Activated CD4-positive, alpha-beta T cell treated with anti-CD3 and anti-CD28 coated beads for 4 hours (primary cell): ENCODE data around the gene MFSD12.
"Not testable (repeated sequence)": the region's sequence is repeated elsewhere in the genome, so short reads cannot be mapped to it uniquely, and the experiment has no call there.

Source experiments
- DNase-seq, 2 donors: peaks; one replicate each; pipeline ENCODE4 v3.0.0-alpha.2; 2020

The MFSD12 gene

DNA sequence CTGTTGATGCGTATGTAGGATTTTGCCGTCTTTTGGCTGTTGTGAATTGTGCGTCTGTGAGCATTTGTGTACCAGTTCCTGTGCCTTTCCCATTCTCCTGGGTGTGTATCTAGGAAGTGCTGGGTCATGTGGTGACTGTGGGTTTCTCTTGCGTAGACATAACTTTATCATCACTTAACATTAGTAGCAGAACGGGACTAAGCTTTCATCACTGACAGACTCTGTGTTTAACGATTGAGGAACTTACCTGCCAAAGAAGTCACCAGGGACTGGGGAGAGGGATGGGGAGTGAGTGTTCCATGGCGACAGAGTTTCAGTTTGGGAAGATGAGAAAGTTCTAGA lies 36.3 kb downstream of the MFSD12 start:
- no peak for DNase-seq

DNA sequence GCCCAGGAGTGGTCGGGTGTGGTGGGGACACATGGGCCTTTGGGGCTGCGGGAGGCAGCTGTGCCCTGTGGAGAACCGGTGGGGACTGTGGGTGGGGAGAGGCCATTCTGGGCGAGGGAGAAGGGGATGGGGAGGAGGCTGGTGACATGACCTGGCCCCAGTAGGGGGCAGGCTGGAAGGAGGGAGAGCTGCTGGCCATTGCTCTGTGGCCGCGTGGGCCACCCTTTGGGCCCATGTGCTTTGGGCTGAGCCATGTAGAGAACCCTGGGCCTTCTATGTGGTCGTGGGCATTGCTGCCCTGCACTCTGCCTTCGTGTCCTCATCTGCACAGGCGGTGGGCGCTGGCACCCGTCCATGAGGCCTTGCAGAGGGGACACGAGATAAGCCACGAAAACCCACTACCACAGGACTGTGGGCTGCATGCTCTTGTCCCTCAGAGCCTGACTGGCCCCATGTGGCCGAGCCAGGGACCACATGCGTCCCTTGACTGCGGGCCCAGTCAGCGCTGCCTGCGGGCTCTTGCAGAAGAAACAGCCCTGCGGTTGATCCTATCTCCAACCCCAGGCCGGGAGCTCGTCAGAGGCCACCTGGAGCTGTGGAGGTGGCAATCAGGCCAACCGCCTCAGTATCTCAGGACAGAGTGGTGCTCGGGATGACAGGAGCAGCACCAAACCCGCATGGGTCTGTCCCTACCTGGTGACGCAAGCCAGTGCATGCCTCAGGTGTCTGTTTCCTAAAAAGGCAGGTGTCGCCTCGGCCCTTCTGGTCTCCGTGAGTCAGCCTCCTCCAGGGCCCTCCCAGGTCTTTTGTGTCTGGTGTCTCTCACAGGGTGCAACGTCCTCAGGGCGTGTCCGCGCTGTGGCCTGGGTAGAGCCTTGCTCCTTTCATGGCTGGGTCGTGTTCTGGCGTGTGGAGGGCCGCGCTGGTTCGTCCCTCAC lies 37.0 kb downstream of the MFSD12 start:
- no peak for DNase-seq

DNA sequence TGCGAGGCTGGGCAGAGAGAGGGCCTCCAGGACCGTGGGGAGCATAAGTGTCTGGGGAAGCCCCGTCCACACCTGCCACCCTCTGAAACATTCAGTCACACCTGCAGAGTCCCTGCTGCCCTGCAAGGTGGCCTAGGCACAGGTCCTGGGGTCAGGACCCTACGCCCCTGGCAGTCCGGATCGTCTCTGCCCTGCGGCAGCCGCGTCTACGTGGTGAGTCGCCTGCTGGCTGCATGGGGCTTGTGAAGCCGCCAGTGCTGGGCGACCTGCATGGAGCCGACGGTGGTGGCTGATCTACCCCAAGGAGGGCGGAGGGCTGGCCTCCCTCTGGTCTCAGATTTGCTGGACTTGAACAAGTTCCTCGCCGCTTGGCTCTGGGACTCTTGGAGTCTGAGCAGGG lies 38.3 kb downstream of the MFSD12 start:
- no peak for DNase-seq

DNA sequence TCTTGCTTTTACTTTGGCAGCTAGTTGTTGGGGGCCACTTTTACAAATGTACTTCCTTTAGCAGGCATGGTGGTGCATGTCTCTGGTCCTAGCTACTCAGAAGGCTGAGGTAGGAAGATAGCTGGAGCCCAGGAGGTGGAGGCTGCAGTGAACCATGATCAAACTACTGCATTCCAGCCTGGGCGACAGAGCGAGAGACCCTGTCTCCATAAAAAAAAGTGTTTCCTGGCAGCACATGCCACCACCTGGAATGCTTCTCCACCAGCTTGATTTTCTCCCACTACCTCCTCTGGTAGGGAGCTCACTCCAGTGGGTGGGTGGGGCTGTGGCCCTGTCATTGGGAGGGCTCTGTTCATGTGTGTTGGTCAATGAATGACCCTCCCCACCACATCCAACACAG lies 38.7 kb downstream of the MFSD12 start:
- DNase-seq: no peak

DNA sequence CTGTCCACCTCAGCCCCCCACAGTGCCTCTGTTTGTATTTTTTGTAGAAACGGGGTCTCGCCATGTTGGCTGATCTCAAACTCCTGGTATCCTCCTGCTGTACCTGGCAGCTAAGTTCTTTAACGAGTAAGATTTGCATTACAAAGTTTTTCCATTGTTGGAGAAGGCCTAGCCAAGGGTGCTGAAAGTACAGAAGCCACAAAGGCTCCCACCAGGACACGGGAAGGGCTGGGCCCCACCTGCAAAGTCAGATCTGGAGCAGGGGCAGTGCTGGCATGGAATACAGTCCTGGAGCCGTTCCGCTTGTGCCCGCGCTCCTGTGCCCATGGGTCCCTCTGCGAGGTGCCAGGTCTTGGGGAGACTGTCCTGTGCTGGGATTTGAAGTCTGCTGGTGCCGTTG lies 39.1 kb downstream of the MFSD12 start:
- no peak for DNase-seq

DNA sequence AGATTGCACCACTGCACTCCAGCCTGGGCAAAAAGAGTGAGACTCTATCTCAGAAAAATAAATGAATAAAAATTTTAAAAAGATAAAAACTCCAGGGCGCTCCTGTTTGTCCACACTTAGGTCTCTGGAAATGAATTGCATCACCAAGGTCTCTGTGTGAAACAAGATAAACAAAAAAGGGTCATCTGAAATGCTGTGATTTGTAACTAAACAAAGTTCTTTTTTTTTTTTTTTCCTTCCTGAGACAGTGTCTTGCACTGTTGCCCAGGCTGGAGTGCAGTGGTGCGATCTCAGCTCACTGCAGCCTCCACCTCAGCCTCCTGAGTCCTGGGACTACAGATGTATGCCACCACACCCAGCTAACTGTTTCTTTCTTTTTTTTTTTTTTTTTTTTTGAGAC lies 39.7 kb downstream of the MFSD12 start:
- no peak for DNase-seq

DNA sequence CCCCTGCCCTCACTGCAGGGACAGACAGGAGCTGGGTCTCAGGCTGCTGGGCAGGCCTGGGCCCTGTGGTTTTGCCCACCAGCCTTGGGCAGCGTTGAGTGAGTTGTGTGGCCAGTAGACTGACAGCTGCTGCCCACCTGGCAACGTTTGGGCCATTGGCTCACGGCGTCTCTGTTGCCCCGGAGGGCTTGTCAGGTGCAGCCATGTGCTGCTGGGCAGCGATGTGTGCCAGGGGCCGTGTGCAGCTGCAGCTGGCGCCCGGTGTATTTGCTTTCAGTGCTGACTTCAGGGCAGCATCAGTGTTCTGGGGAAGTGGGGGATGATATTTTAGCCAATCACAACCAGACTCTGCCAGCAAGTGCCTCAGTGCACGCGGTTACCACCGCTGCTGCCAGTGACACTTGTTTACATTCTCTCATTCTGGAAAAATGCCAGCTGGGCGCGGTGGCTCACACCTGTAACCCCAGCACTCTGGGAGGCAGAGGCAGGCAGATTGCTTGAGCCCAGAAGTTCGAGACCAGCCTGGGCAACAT lies 40.6 kb downstream of the MFSD12 start:
- DNase-seq: no peak

DNA sequence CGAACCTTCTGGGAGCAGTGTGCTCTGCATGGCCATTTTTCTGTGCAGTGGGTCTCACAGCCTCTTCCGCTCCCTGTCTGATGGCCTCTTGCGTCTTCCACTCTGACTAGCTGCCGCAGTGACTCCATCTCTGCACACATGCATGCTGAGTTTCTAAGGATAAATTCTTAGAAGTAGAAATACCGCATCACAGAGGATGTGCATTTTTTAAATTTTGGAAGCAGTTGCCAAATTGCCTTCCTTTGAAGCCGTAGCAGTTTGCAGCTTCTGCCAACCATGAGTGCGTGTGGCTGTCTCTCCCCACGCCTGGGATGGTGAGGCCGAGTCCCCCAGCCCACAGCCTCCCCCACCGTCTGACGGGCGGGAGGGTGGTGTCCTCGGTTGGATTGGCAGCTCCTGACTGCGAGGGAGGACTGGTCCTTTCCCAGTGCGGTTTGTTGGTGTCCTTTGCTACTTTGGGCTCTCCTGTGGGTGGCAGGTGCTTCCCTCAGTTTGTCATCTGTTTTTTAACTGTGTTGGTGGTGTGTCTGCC lies 41.4 kb downstream of the MFSD12 start:
- DNase-seq: no peak

DNA sequence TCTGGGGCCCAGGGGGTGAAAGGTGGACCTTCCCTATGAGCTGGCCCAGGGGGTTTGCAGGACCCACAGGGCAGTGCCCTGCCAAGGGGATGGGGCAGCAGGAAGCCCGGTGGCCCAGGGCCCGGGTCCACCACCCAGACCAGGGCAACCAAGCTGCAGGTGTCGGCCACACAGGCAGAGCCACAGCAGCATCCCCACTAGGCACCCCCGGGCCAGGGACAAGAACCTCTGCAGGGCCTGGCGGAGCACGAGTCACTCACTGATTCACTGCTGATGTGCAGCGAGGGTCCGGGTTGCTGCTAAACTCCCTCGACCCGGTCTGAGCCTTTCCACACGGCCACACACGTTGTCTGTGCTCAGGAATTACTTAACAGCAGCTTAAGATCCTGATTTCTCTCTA lies 42.5 kb downstream of the MFSD12 start:
- no peak for DNase-seq

DNA sequence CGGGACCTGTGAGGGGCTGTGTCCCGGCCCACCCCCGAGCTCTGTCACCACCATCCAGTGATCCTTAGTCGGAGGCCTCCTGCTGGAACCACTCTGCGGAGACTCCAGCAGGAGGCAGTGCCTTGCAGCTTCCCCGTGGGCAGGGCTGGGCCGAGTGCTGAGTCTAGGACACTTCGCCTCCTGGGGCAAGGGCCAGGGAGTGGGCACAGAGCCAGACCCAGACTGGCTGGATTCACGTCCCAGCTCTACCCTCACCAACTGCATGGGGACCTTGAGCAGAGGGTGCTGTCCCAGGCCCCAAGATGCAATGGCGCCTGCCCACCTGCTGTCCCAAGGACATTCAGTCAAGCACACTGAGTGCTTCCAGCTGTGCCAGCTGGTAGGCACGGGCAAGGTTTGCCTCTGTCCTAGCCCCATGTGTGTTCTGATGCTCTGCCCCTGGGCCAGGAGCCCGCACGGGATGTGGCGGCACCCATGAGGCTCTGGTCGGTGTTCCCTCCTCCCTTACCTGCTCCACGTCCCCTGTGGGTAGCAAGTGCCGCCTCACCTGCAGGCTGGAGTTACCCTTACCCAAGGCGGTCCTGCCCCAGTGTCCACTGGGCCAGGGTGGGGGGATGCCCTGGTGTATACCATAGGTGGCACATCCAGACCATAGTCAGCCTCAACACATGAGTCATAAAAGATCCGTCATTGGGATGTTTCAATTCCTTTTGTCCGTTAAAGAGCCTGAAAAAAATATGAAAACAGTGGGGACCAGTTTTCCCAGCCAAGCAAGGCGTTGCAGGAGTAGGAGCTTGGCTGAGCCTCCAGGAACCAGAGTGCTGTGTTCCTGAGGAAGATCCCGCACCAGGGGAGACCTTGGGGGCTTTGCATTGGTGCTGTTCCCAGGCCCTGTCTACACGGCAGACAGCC lies 43.9 kb downstream of the MFSD12 start:
- no peak for DNase-seq

DNA sequence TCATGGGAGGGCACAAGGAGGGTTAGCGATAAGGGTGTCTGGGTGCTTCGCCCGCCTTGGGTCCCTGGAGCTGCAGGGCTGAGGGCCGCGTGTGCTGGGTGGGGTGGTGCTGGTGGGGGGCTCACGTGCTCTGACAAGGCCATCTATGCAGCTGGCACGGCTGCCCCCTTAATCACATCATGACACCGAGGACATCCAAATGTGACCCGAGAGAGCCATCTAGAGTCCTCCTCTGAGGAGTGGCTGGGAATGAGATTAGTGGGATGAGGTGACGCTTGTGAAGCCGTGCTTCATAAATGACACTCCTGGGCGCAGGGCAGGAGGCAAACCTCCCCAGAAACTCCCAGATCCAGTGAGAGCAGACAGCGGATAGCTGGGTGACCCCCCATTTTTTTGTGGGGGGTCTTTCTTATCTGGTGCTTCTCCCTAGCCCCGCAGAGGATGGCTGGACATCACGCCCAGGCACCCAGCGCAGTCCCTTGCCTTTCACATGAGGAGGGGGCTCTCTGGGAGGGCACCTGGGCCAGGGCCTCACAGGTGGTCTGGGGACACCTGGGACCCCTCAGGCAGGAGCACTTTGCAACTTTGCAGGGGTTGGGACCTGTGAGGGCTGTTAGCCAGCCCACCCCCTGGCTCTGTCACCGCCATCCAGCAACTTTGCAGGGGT lies 44.7 kb downstream of the MFSD12 start:
- no peak for DNase-seq

DNA sequence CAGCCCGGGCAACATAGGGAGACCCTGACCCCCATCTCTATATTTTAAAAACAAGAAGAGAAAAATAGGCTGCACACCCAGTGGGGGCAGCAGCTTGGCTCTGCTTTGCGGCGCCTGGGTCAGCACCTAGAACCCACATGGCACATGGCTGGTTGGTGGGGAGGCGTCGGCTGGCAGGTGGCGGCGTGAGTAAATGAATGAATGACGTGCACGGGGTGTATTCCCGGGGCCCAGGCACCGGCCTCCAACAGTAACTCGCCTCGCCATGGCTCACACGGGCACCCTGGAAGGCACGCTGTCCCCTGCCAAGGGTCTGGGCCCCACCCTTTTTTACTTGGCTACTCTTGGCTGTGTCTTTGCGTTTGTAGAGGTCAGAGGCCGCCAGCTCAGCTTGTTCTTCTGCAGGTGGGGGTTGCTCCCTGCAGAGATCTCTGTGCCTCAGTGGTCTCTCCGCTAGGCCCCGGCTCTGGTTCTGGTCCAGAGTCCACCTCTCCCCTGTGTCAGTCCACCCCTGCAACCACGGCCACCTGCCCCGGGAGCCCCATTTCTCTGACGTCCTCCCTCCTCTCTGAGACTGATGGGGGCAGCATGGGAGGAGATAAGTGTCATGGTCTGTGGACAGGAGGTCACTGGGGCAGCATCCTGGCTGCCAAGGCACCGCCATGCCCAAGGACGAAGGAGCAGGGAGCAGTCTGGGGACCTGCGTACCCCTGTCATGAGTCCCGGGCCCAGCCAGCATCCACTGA lies 45.7 kb downstream of the MFSD12 start:
- DNase-seq: no peak

DNA sequence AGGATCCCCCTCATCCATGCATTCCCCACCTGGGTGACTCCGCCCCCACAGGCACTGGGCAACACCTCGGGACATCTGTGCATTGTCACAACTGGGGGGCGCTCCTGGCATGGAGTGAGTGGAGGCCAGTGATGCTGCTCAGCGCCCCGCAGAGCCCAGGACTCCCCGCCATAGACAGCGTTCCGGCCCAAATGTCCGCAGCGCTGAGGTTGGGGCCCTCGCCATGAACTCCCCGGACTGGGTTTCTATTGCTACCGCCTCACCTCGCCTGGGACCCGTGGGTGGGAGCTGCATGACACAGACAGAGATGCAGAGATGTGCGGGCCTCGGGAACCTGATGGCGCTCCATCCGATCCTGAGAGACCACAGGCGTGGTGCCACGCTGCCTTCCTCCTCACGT lies 46.7 kb downstream of the MFSD12 start:
- no peak for DNase-seq

DNA sequence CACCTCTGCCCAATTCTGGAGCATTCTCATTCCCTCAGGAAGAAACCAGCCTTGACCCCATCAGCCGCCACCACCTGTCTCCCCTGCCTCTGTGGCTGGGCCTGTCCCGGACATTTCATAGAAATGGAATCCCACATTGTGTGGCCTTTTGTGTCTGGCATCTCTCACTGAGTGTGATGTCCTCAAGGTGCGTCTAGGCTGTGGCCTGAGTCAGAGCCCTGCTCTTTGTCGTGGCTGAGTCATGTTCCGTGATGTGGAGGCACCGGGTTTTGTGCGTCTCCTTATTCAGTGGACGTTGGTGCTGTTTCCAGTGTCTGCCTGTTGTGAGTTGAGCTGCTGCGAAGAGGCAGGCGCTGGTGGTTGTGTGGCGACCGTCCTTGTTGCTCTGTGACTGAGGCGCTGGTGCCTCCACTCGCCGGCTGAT lies 47.8 kb downstream of the MFSD12 start:
- peak; percentile 19 to 24 for DNase-seq

DNA sequence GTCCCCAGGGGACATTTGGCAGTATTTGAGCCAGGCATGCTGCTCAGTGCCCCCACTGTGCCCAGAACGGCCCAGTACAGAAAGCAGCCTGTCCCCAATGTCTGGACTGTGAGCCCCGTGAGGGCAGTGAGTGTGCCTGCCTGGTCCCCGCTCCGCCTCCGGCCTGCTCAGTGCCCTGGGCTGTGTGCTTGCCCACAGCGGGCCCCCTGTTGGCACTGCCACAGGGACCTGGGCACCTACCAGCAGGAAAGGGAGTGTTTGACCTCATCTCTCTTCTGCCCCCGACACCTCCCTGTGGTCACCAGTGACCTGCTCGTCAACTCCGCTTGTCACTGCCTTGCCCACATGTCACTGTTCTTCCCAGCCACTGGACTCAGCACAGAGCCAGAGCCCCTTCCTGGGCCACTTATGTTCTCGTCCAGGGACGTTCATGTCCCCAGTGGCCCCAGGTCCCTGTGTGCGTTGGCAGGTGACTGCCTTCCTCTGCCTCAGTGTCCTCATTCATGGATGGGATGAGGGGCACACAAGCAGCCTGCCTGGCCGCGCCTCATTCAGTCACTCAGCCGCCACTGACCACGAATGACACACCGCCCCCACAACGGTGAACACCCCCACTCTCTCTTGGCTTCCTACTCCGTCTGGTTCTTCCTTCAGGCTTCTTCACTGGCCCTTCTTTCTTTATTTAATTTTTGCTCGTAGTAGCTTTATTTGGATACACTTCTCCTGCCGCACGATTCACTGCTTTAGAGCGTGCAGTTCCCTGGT lies 48.4 kb downstream of the MFSD12 start:
- DNase-seq: no peak

DNA sequence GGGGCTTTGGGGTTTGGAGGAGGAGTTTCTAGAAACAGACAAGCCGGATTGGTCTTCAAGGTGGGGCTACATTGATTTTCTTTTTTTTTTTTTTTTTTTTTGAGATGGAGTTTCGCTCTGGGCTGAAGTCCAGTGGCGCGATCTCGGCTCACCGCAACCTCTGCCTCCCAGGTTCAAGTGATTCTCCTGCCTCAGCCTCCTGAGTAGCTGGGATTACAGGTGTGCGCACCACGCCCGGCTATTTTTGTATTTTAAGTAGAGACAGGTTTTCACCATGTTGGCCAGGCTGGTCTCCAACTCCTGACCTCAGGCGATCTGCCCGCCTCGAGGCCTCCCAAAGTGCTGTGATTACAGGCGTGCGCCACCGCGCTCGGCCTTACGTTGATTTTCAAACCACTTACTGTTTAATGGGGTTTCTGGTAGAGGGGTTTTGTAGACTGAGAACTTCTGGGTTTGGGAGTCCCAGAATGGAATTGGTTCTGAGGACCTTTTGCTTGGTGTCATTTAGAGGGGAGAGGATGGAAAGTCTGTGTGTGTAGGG lies 49.2 kb downstream of the MFSD12 start:
- DNase-seq: not testable (repeated sequence)

DNA sequence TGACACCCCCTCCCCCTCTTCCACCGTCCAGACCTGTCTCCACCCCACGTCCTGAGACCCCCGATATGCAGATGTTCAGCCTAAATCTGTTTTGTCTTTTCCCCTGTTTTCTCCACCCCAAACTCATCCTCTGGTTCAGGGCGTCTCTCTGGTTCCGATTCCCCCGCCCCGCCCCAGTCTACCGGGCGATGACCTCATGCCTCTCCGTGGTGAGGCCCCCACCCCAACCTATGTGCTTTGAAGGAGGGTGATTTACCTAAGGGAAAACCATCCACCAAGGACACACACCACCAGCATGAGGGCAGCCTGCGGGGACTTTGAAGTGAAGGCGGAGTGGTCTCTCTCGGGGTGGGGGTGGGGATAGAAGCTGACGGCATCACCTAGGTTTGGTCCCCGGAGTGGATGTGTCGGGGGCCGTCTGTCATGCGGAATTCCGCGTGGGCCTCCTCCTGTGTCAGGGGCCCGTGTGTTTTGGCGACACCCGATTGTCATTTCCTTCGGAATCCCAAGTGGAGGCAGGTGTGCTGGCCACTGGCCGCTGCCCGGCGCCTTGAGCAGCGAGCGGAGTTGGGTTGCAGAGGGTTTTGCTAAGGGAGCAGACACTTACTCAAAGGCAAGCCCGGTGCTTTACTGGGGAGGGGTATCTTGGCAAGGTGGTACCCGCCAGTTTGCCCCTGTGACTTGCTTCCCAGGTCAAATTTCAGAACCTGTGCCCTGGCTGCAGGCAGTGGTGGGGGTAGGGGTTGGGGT lies 49.8 kb downstream of the MFSD12 start:
- peak; percentile 47 to 59 for DNase-seq

DNA sequence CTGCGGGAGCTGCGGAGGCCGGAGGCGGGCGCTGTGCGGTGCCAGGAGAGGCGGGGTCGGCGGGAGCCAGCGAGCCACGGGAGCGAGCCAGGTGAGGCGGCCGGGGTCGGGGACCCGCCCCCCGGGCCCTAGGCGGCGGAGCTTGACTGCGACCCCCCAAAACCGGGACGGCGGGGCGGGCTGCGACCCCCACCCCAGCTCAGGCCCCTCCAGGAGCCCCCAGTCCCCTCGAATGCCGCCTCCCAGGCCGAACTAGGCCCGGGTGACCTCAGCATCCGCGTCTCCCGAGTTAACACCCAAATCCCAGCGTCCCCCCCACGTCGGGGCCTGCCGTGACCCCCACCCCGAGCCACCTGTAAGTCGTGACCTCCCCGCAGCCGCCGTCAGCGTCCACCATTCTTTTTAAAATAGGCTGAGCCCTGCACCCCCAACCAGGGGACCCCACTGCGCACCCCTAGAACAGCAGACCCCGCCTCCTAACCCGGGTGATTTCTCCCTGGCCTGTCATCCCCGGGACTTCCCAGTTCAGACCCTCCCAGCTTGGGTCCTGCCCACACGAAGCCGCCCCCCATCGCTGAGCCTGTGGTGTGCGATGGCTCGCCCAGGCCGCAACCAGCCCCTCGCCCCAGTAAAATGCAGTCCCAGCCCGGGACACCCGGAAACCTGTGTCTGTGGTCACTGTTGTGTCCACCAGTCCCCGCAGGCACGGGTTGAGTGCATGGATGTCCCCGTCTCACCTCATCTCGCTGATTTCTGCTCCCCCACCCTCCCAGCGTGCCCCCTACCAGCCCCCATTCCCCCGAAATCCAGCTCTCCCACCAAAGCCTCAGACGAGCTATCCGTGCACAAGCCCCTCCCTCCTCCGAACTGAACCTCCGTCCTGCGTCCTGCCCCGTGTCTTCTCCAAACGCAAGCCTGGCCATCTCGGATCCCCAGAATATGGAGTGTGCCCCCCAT lies 50.7 kb downstream of the MFSD12 start:
- DNase-seq: peak; percentile 18 to 33
